ENCODE data around the gene LHFPL3. TPM values are rescaled to one million over a fixed set of nuclear protein-coding genes. Genes with fewer than 3 reads are reported as not detected.

The LHFPL3 gene
- total RNA-seq, 1 experiment from 2014 or later: not detected

GRCh38 chr7:104848138-104848990, 520.0 kb downstream of the LHFPL3 start:
- BruUV-seq (replicated peaks): no TSS peak
- intact Hi-C loops (cut with micrococcal nuclease): loop anchor here (1.0 to 10.0 kb wide), 4 partner anchors 205 to 1324 kb away; no protein-coding TSS in a partner anchor
- Histone ChIP-seq H3K9me2 (ENCODE audit: insufficient read depth) (no peaks in the 10 kb centered on the region), H3K4me2 (ENCODE audit: low read length) (no peak overlapping the region), H3K9me3 (ENCODE audit: control insufficient read depth in 1 of 2, insufficient read depth in 1 of 2, low read depth in 1 of 2, low read length in 2 of 2) (no peaks in the 10 kb centered on the region), H3K4me1 (ENCODE audit: control insufficient read depth in 1 of 2, insufficient read depth in 2 of 2, low read length in 2 of 2) (no peaks in the 10 kb centered on the region), H3K27me3 (ENCODE audit: insufficient read depth, low read length) (peaks cover 50% of the 10 kb centered on the region), H3K9ac (ENCODE audit: low read length) (no peak overlapping the region), H3K36me3 (ENCODE audit: control insufficient read depth in 1 of 2, insufficient read depth in 2 of 2, low read length in 2 of 2) (no peaks in the 10 kb centered on the region), H3K79me2 (ENCODE audit: insufficient read depth, low read length) (no peaks in the 10 kb centered on the region), H3K27ac (ENCODE audit: low read depth, low read length) (no peak overlapping the region), H4K20me1 (ENCODE audit: insufficient read depth) (no peaks in the 10 kb centered on the region), H2AFZ (ENCODE audit: low read depth, low read length, poor library complexity, severe bottlenecking) (no peak overlapping the region), H3K4me3 (replicated peaks in 1 of 2; ENCODE audit: low read depth in 1 of 2, low read length in 2 of 2) (no peak overlapping the region)
- peak; percentile 18 for DNase-seq (ENCODE audit: low read depth, low spot score)
- POLR2A ChIA-PET: no interaction called here
- RAD21 ChIA-PET (ENCODE audit: low non-redundant PET in 1 of 2, low total read pairs in 2 of 2, uncharacterized antibody in 2 of 2, unreplicated experiment in 2 of 2): interaction anchor here in 1 of 2 experiments (2.0 kb wide), 1 partner anchor 205 kb away, joined by 5 read pairs; no protein-coding TSS in a partner anchor
- CTCF ChIA-PET: interaction anchor here (0.7 to 3.1 kb wide), 8 partner anchors 14 to 617 kb away, joined by 3 to 20 read pairs (median 5); no protein-coding TSS in a partner anchor
- peak; percentile 90 for ATAC-seq
- TF ChIP-seq, protein P1, sequence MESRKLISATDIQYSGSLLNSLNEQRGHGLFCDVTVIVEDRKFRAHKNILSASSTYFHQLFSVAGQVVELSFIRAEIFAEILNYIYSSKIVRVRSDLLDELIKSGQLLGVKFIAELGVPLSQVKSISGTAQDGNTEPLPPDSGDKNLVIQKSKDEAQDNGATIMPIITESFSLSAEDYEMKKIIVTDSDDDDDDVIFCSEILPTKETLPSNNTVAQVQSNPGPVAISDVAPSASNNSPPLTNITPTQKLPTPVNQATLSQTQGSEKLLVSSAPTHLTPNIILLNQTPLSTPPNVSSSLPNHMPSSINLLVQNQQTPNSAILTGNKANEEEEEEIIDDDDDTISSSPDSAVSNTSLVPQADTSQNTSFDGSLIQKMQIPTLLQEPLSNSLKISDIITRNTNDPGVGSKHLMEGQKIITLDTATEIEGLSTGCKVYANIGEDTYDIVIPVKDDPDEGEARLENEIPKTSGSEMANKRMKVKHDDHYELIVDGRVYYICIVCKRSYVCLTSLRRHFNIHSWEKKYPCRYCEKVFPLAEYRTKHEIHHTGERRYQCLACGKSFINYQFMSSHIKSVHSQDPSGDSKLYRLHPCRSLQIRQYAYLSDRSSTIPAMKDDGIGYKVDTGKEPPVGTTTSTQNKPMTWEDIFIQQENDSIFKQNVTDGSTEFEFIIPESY (IDR thresholded peaks at IDR 0.05; ENCODE audit: extremely low read depth, insufficient replicate concordance, low read length): no peak
- TF ChIP-seq, protein P2, sequence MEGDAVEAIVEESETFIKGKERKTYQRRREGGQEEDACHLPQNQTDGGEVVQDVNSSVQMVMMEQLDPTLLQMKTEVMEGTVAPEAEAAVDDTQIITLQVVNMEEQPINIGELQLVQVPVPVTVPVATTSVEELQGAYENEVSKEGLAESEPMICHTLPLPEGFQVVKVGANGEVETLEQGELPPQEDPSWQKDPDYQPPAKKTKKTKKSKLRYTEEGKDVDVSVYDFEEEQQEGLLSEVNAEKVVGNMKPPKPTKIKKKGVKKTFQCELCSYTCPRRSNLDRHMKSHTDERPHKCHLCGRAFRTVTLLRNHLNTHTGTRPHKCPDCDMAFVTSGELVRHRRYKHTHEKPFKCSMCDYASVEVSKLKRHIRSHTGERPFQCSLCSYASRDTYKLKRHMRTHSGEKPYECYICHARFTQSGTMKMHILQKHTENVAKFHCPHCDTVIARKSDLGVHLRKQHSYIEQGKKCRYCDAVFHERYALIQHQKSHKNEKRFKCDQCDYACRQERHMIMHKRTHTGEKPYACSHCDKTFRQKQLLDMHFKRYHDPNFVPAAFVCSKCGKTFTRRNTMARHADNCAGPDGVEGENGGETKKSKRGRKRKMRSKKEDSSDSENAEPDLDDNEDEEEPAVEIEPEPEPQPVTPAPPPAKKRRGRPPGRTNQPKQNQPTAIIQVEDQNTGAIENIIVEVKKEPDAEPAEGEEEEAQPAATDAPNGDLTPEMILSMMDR (IDR thresholded peaks at IDR 0.05 in 2 of 3, conservative IDR thresholded peaks at IDR 0.05 in 1 of 3; ENCODE audit: borderline replicate concordance in 1 of 3, insufficient read depth in 1 of 3, low read depth in 2 of 3, low read length in 2 of 3): peak; percentile 62 to 94 (median 88)
- no peak for TF ChIP-seq CEBPB (IDR thresholded peaks at IDR 0.05; ENCODE audit: low read depth)
- TF ChIP-seq SRF (IDR thresholded peaks at IDR 0.05; ENCODE audit: low read depth): no peak
- TF ChIP-seq EZH2phosphoT487 (IDR thresholded peaks at IDR 0.05; ENCODE audit: borderline replicate concordance): no peak
- no peak for TF ChIP-seq TCF7L2 (IDR thresholded peaks at IDR 0.05; ENCODE audit: borderline replicate concordance, extremely low read depth, insufficient read depth, insufficient read length)
- peak; percentile 32 for TF ChIP-seq YY1 (IDR thresholded peaks at IDR 0.05; ENCODE audit: extremely low read depth, insufficient replicate concordance, low read depth, low read length)
- peak; percentile 84 for TF ChIP-seq RAD21 (IDR thresholded peaks at IDR 0.05; ENCODE audit: low read depth)
